SK-N-MC (cell line): Measurements from ENCODE around the gene ROS1.

ENCODE experiments used
- EZH2 ChIP-seq: fragments of 200-600 bp; sonication (generic); IDR thresholded peaks from one replicate; pipeline ENCODE4 v1.6.1; 2017; ENCODE audit warnings: antibody characterized with exemption
- FOXP2 ChIP-seq: optimal IDR thresholded peaks from 2 replicates; pipeline ENCODE3; 2011; ENCODE audit warnings: mild to moderate bottlenecking, moderate library complexity; ENCODE audit not compliant: insufficient read depth; ENCODE audit errors: extremely low read length, control extremely low read depth
- POLR2AphosphoS5 ChIP-seq: IDR thresholded peaks from 2 replicates; pipeline ENCODE4 v1.6.1; 2012; ENCODE audit warnings: mild to moderate bottlenecking, low read depth, low read length, borderline replicate concordance

DNA sequence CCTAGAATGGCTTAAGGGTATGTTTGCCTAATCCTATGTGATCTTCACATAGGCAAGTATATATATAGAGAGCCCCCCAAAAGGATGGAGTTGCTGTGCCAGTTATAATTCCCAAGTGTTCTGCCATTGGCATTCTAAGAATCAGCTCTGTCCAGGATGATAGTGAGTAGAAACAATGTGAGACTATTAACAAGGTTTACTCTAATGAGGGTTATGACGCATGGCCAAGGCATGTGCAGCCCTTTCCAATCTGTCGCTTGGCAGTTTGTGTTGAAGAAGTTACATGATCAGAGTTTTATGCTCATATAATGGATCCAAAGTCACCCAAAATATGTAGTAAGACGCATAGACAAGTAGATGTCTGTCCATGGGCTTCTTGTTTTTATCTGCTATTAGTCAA is 126.8 kb downstream of the ROS1 start:
- TF ChIP-seq EZH2 = no peak
- no peak for TF ChIP-seq POLR2AphosphoS5
- TF ChIP-seq FOXP2 = no peak
